ENCODE measurements around the gene RBPJ. TPM values are rescaled to one million over a fixed set of nuclear protein-coding genes. Genes with fewer than 3 reads are reported as not detected.

RBPJ gene
- total RNA-seq, 2 donors from 2014 or later = 71.1 to 78.0 TPM

- Mint-ChIP-seq H3K9me3 (no peaks in the 10 kb centered on the region), H3K36me3 (ENCODE audit: low read depth) (peaks cover 2% of the 10 kb centered on the region), H3K4me3 (no peak overlapping the region), H3K27ac (peak overlapping the region; percentile 50), H3K4me1 (peaks cover 21% of the 10 kb centered on the region), H3K27me3 (ENCODE audit: insufficient read depth) (no peaks in the 10 kb centered on the region)
- no peak overlapping the region for H3K27ac ChIP-seq (ENCODE audit: low read depth, low read length)
- peak overlapping the region; percentile 11 for H3K4me3 ChIP-seq (ENCODE audit: low read length)
- DNase-seq = no peak
- peaks cover 6% of the 10 kb centered on the region for H3K4me1 ChIP-seq (ENCODE audit: control insufficient read depth, insufficient read depth, low read length)
- H3K9me3 ChIP-seq (ENCODE audit: control insufficient read depth, low read length) = no peaks in the 10 kb centered on the region
- no peaks in the 10 kb centered on the region for H3K36me3 ChIP-seq (ENCODE audit: control insufficient read depth, insufficient read depth, low read length)
- no peak for TF ChIP-seq CTCF (conservative IDR thresholded peaks at IDR 0.05)
- no peaks in the 10 kb centered on the region for H3K27me3 ChIP-seq (ENCODE audit: control insufficient read depth, insufficient read depth, low read length, poor library complexity, severe bottlenecking)
- H3K9ac ChIP-seq (ENCODE audit: extremely low read depth, low read length, poor library complexity, severe bottlenecking) = no peak overlapping the region
- WGBS, 2 experiments (ENCODE audit: insufficient coverage in 1 of 2, insufficient read length in 1 of 2) = 63 to 67% methylated on average over 6 of the region's 6 CpGs
Measured at GRCh38 chr4:26330946-26331345, 10.1 kb downstream of the RBPJ start.

- WGBS, 2 experiments (ENCODE audit: insufficient coverage in 1 of 2, insufficient read length in 1 of 2) = 71 to 78% methylated on average over 3 to 7 of the region's 7 CpGs
Measured at GRCh38 chr4:26331380-26331950, 10.7 kb downstream of the RBPJ start.

GRCh38 chr4:26334366-26334765 lies 13.6 kb downstream of the RBPJ start:
- peaks cover 6% of the 10 kb centered on the region for H3K36me3 Mint-ChIP-seq (ENCODE audit: low read depth)
- H3K4me3 Mint-ChIP-seq = no peak overlapping the region
- H3K36me3 ChIP-seq (ENCODE audit: control insufficient read depth, insufficient read depth, low read length) = no peaks in the 10 kb centered on the region
- no peak for TF ChIP-seq CTCF (conservative IDR thresholded peaks at IDR 0.05)
- H3K9me3 Mint-ChIP-seq = no peaks in the 10 kb centered on the region
- H3K4me3 ChIP-seq (ENCODE audit: low read length) = no peak overlapping the region
- H3K4me1 ChIP-seq (ENCODE audit: control insufficient read depth, insufficient read depth, low read length) = no peaks in the 10 kb centered on the region
- H3K9ac ChIP-seq (ENCODE audit: extremely low read depth, low read length, poor library complexity, severe bottlenecking) = no peak overlapping the region
- no peak for DNase-seq
- no peaks in the 10 kb centered on the region for H3K9me3 ChIP-seq (ENCODE audit: control insufficient read depth, low read length)
- no peak overlapping the region for H3K27ac ChIP-seq (ENCODE audit: low read depth, low read length)
- H3K27ac Mint-ChIP-seq = no peak overlapping the region
- H3K4me1 Mint-ChIP-seq = peaks cover 16% of the 10 kb centered on the region
- WGBS, 2 experiments (ENCODE audit: insufficient coverage in 1 of 2, insufficient read length in 1 of 2) = 95 to 97% methylated on average over 3 of the region's 3 CpGs
- no peaks in the 10 kb centered on the region for H3K27me3 ChIP-seq (ENCODE audit: control insufficient read depth, insufficient read depth, low read length, poor library complexity, severe bottlenecking)
- H3K27me3 Mint-ChIP-seq (ENCODE audit: insufficient read depth) = no peaks in the 10 kb centered on the region

More at GRCh38 chr4:26331380-26331950, 10.7 kb downstream of the RBPJ start:
- Mint-ChIP-seq H3K27me3 (ENCODE audit: insufficient read depth) (no peaks in the 10 kb centered on the region), H3K9me3 (no peaks in the 10 kb centered on the region), H3K27ac (peak overlapping the region; percentile 50), H3K4me1 (peaks cover 21% of the 10 kb centered on the region), H3K4me3 (no peak overlapping the region), H3K36me3 (ENCODE audit: low read depth) (peaks cover 4% of the 10 kb centered on the region)
- Histone ChIP-seq H3K4me3 (ENCODE audit: low read length) (no peak overlapping the region), H3K4me1 (ENCODE audit: control insufficient read depth, insufficient read depth, low read length) (peaks cover 3% of the 10 kb centered on the region), H3K27ac (ENCODE audit: low read depth, low read length) (no peak overlapping the region), H3K36me3 (ENCODE audit: control insufficient read depth, insufficient read depth, low read length) (no peaks in the 10 kb centered on the region), H3K27me3 (ENCODE audit: control insufficient read depth, insufficient read depth, low read length, poor library complexity, severe bottlenecking) (no peaks in the 10 kb centered on the region), H3K9me3 (ENCODE audit: control insufficient read depth, low read length) (no peaks in the 10 kb centered on the region), H3K9ac (ENCODE audit: extremely low read depth, low read length, poor library complexity, severe bottlenecking) (no peak overlapping the region)
- DNase-seq = no peak
- TF ChIP-seq CTCF (conservative IDR thresholded peaks at IDR 0.05) = no peak

Measured in endodermal cell (in vitro differentiated cells).